ENCODE results near the gene PI4KA. TPM values are rescaled to one million over a fixed set of nuclear protein-coding genes. Genes with fewer than 3 reads are reported as not detected.
"Not testable (repeated sequence)": the region's sequence is repeated elsewhere in the genome, so short reads cannot be mapped to it uniquely, and the experiment has no call there.

PI4KA gene
- total and polyA plus RNA-seq, 10 donors, result 29.8 to 143 (median 108) TPM

DNA sequence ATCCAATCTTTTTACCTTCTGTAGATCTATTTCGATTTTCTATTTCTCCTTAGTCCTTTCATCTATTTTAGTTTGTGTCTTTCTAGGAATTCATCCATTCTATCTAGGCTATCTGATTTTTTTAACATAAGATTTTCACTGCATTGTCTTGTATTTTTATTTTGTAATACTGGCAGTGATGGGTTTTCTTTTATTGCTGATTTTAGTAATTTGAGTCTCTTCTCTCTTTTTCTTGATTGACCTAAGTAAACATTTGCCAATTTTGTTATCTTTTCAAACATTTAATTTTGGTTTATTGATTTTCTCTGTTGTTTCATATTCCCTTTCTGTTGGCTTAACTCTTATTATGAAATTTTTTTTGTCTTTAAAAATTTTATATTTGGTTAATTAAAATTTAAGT lies 192.1 kb downstream of the PI4KA start:
- peaks cover 0 to 58% (median 13%) of the 10 kb centered on the region in 7 donors for H3K27me3 ChIP-seq (replicated peaks in 1 of 7)
- intact Hi-C loops (cut with DNase I; ENCODE audit: low total_unique reads), result no loop called here
- no peak for DNase-seq
- H3K36me3 ChIP-seq, result no peaks in the 10 kb centered on the region
- H3K9me3 ChIP-seq, result peaks cover 0 to 23% (median 18%) of the 10 kb centered on the region in 8 donors
- no peak overlapping the region for H3K4me3 ChIP-seq
- no peak overlapping the region for H3K27ac ChIP-seq
- WGBS, 5 donors, result 78 to 90% (median 83%) methylated on average over 1 of the region's 1 CpG
- H3K4me1 ChIP-seq, result peaks cover 0 to 6% (median 0%) of the 10 kb centered on the region in 6 donors
- TF ChIP-seq POLR2AphosphoS5 (IDR thresholded peaks at IDR 0.05), result no peak
- TF ChIP-seq POLR2A (IDR thresholded peaks at IDR 0.05), result no peak
- no peak for TF ChIP-seq CTCF (IDR thresholded peaks at IDR 0.05 in 8 of 11, conservative IDR thresholded peaks at IDR 0.05 in 3 of 11)

GRCh38 chr22:20664594-20664959 lies 194.0 kb downstream of the PI4KA start:
- Histone ChIP-seq H3K9me3 (peaks cover 0 to 23% (median 18%) of the 10 kb centered on the region in 8 donors), H3K27ac (no peak overlapping the region), H3K4me3 (no peak overlapping the region), H3K36me3 (no peaks in the 10 kb centered on the region), H3K27me3 (replicated peaks in 1 of 7) (peaks cover 0 to 42% (median 0%) of the 10 kb centered on the region in 7 donors), H3K4me1 (no peaks in the 10 kb centered on the region)
- intact Hi-C loops (cut with DNase I; ENCODE audit: low total_unique reads), result no loop called here
- no peak for DNase-seq
- TF ChIP-seq CTCF (IDR thresholded peaks at IDR 0.05 in 8 of 11, conservative IDR thresholded peaks at IDR 0.05 in 3 of 11), result no peak
- TF ChIP-seq POLR2A (IDR thresholded peaks at IDR 0.05), result no peak
- no peak for TF ChIP-seq POLR2AphosphoS5 (IDR thresholded peaks at IDR 0.05)
- 87 to 100% (median 97%) methylated on average over 1 of the region's 1 CpG for WGBS, 5 donors

GRCh38 chr22:20663941-20664593 lies 194.5 kb downstream of the PI4KA start:
- Histone ChIP-seq H3K27ac (no peak overlapping the region), H3K9me3 (peaks cover 0 to 23% (median 18%) of the 10 kb centered on the region in 8 donors), H3K27me3 (replicated peaks in 1 of 7) (peaks cover 0 to 37% (median 0%) of the 10 kb centered on the region in 7 donors), H3K4me3 (no peak overlapping the region), H3K36me3 (no peaks in the 10 kb centered on the region), H3K4me1 (no peaks in the 10 kb centered on the region)
- 68 to 91% (median 83%) methylated on average over 4 to 7 of the region's 7 CpGs for WGBS, 5 donors
- DNase-seq, result no peak
- TF ChIP-seq CTCF (IDR thresholded peaks at IDR 0.05 in 8 of 11, conservative IDR thresholded peaks at IDR 0.05 in 3 of 11) (no peak), POLR2A (IDR thresholded peaks at IDR 0.05) (no peak), POLR2AphosphoS5 (IDR thresholded peaks at IDR 0.05) (no peak)
- intact Hi-C loops (cut with DNase I; ENCODE audit: low total_unique reads), result no loop called here

- no peak for DNase-seq
- Histone ChIP-seq H3K27ac (no peak overlapping the region), H3K4me3 (no peak overlapping the region), H3K36me3 (no peaks in the 10 kb centered on the region), H3K9me3 (peaks cover 0 to 23% (median 18%) of the 10 kb centered on the region in 8 donors), H3K27me3 (replicated peaks in 1 of 7) (peaks cover 0 to 29% (median 0%) of the 10 kb centered on the region in 7 donors), H3K4me1 (no peaks in the 10 kb centered on the region)
- intact Hi-C loops (cut with DNase I; ENCODE audit: low total_unique reads), result no loop called here
- 85 to 100% (median 97%) methylated on average over 1 of the region's 1 CpG for WGBS, 5 donors
- TF ChIP-seq CTCF (IDR thresholded peaks at IDR 0.05 in 8 of 11, conservative IDR thresholded peaks at IDR 0.05 in 3 of 11) (no peak), POLR2A (IDR thresholded peaks at IDR 0.05) (no peak), POLR2AphosphoS5 (IDR thresholded peaks at IDR 0.05) (no peak)
Measured at GRCh38 chr22:20663137-20663828, 195.3 kb downstream of the PI4KA start.

DNA sequence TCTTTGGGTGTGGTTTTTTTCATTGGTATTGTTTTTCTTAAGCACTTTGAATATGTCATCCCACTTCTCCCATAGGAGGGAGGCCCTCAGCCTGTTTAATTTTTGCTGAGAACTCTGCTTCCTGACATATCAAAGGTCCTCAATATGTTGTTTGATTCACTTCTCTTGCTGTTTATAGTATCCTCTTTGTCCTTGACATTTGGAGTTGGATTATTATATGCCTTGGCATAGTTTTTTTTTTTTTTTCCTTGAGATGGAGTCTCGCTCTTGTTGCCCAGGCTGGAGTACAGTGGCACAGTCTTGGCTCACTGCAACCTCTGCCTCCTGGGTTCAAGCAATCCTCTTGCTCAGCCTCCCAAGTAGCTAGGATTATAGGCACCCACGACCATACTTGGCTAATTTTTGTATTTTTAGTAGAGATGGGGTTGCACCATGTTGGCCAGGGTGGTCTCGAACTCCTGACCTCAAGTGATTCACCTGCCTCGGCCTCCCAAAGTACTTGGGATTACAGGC lies 196.0 kb downstream of the PI4KA start:
- intact Hi-C loops (cut with DNase I; ENCODE audit: low total_unique reads); DNase-seq; H3K36me3 ChIP-seq; H3K4me3 ChIP-seq; H3K4me1 ChIP-seq; H3K27ac ChIP-seq: not testable (repeated sequence)
- H3K9me3 ChIP-seq, result peaks cover 0 to 23% (median 18%) of the 10 kb centered on the region in 8 donors
- WGBS, 5 donors, result 70 to 81% (median 80%) methylated on average over 4 of the region's 4 CpGs
- peaks cover 0 to 27% (median 0%) of the 10 kb centered on the region in 7 donors for H3K27me3 ChIP-seq (replicated peaks in 1 of 7)

All from spleen (tissue), 11 donors.